Measurements from ENCODE around the gene ALG2. TPM values are rescaled to one million over a fixed set of nuclear protein-coding genes. Genes with fewer than 3 reads are reported as not detected.
A peak's percentile ranks its signal among the peaks of the same experiment; 100 is the strongest.

Gene ALG2
- total RNA-seq, 1 experiment from 2014 or later: 39.8 TPM

DNA sequence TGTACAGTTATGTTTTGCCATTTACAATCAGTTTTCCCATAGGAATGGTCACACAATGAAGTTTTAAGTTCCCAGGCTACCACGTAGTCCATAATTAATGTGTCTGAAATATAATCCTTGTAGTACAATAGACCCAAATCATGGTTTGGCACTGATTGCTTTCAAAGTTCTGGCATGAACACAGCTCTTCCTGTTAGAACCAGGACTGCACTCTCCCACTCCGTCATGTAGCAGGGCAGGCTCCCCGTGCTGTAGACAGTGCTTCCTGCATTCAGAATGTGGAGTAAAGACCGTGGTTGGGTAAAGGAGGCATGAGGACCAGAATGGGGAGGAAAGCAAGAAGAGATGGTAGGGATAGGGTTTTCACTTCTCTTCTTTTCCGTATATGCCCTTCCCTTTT lies 4.3 kb upstream of the ALG2 start:
- no peak overlapping the region for H3K4me3 ChIP-seq (ENCODE audit: low read depth, low read length)
- Mint-ChIP-seq H3K4me1 (ENCODE audit: low read depth, unreplicated experiment) (peaks cover 15% of the 10 kb centered on the region), H3K4me3 (ENCODE audit: unreplicated experiment) (no peak overlapping the region), H3K36me3 (ENCODE audit: insufficient read depth, unreplicated experiment) (peaks cover 50% of the 10 kb centered on the region), H3K9me3 (ENCODE audit: unreplicated experiment) (no peaks in the 10 kb centered on the region), H3K27me3 (ENCODE audit: insufficient read depth, unreplicated experiment) (no peaks in the 10 kb centered on the region), H3K27ac (ENCODE audit: unreplicated experiment) (no peak overlapping the region)
- H3K9me3 ChIP-seq: no peaks in the 10 kb centered on the region
- BruUV-seq (replicated peaks): no TSS peak
- no peaks in the 10 kb centered on the region for H3K36me3 ChIP-seq (ENCODE audit: control insufficient read depth, insufficient read depth, low read length)
- ChIA-PET POLR2A (no interaction called here), CTCF (no interaction called here)
- no peaks in the 10 kb centered on the region for H3K27me3 ChIP-seq (replicated peaks; ENCODE audit: control insufficient read depth, insufficient read depth, low read length)
- no peak for DNase-seq
- TF ChIP-seq CTCF (IDR thresholded peaks at IDR 0.05; ENCODE audit: insufficient read depth in 1 of 2, low read depth in 1 of 2, low read length in 1 of 2, severe bottlenecking in 1 of 2, unreplicated experiment in 1 of 2): no peak
- no peaks in the 10 kb centered on the region for H3K4me1 ChIP-seq
- intact Hi-C loops (cut with micrococcal nuclease; ENCODE audit: unreplicated experiment): no loop called here

GRCh38 chr9:99224445-99224844 lies 2.7 kb upstream of the ALG2 start:
- Histone ChIP-seq H3K4me1 (no peaks in the 10 kb centered on the region), H3K4me3 (ENCODE audit: low read depth, low read length) (no peak overlapping the region), H3K36me3 (ENCODE audit: control insufficient read depth, insufficient read depth, low read length) (no peaks in the 10 kb centered on the region), H3K27me3 (replicated peaks; ENCODE audit: control insufficient read depth, insufficient read depth, low read length) (no peaks in the 10 kb centered on the region), H3K9me3 (no peaks in the 10 kb centered on the region)
- ChIA-PET CTCF (no interaction called here), POLR2A (no interaction called here)
- H3K27ac Mint-ChIP-seq (ENCODE audit: unreplicated experiment): no peak overlapping the region
- H3K4me1 Mint-ChIP-seq (ENCODE audit: low read depth, unreplicated experiment): peaks cover 21% of the 10 kb centered on the region
- H3K9me3 Mint-ChIP-seq (ENCODE audit: unreplicated experiment): no peaks in the 10 kb centered on the region
- no peak for DNase-seq
- no peak for TF ChIP-seq CTCF (IDR thresholded peaks at IDR 0.05; ENCODE audit: insufficient read depth in 1 of 2, low read depth in 1 of 2, low read length in 1 of 2, severe bottlenecking in 1 of 2, unreplicated experiment in 1 of 2)
- intact Hi-C loops (cut with micrococcal nuclease; ENCODE audit: unreplicated experiment): loop anchor here (5.0 kb wide), 3 partner anchors 42 to 598 kb away; partner anchors contain the start of gene NR4A3
- BruUV-seq (replicated peaks): no TSS peak
- H3K27me3 Mint-ChIP-seq (ENCODE audit: insufficient read depth, unreplicated experiment): no peaks in the 10 kb centered on the region
- H3K4me3 Mint-ChIP-seq (ENCODE audit: unreplicated experiment): no peak overlapping the region
- peaks cover 50% of the 10 kb centered on the region for H3K36me3 Mint-ChIP-seq (ENCODE audit: insufficient read depth, unreplicated experiment)

DNA sequence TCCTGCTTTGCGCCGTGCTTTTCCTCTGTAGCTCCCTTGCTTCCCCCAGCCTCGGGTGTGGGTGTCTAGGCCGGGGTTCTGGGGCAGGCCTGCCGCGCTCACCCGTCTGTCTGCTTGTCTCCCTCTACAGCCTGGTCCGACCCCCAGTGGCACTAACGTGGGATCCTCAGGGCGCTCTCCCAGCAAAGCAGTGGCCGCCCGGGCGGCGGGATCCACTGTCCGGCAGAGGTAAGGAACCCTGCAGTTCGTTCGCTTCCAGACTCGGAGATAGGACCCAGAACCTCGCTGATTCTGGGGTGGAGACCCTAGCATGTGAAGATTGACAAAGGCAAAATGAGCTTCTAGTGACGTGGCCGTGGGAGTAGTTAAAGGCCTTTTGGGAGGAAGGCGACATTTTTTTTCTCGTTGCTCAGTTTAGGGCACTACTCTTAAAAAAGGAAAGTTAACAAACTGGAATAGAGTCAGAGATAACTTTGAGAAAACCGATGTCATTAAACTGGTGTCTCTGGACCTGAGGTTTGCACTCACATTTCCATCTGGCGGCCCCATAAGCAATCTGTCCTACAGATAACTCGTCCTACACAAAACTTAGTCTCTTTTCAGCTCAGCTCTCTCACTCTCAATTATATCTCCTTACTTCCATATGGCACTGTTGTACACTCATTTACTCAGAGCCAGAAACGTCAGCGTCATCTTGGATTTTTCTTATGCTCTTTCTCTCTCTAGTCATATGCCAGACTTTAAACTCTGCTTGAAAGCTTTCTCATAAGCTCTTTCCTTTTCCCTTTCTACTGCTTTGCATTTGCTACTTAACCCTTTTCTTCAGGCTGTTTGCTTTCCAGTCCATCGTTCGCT lies 901 bp upstream of the ALG2 start:
- H3K4me1 Mint-ChIP-seq (ENCODE audit: low read depth, unreplicated experiment): peaks cover 21% of the 10 kb centered on the region

More for the DNA sequence above, 901 bp upstream of the ALG2 start:
- TF ChIP-seq CTCF (IDR thresholded peaks at IDR 0.05; ENCODE audit: insufficient read depth in 1 of 2, low read depth in 1 of 2, low read length in 1 of 2, severe bottlenecking in 1 of 2, unreplicated experiment in 1 of 2): no peak
- peaks cover 48% of the 10 kb centered on the region for H3K36me3 Mint-ChIP-seq (ENCODE audit: insufficient read depth, unreplicated experiment)
- peak overlapping the region; percentile 72 for H3K4me3 ChIP-seq (ENCODE audit: low read depth, low read length)
- H3K36me3 ChIP-seq (ENCODE audit: control insufficient read depth, insufficient read depth, low read length): 0 out of 2 replicates have a peak, but pooled peaks cover 1% of the 10 kb centered on the region
- H3K4me1 ChIP-seq: no peaks in the 10 kb centered on the region
- peak overlapping the region; percentile 100 for H3K27ac Mint-ChIP-seq (ENCODE audit: unreplicated experiment)
- H3K9me3 ChIP-seq: no peaks in the 10 kb centered on the region
- intact Hi-C loops (cut with micrococcal nuclease; ENCODE audit: unreplicated experiment): loop anchor here (5.0 kb wide), 3 partner anchors 40 to 600 kb away; partner anchors contain the start of gene NR4A3
- no peaks in the 10 kb centered on the region for H3K27me3 Mint-ChIP-seq (ENCODE audit: insufficient read depth, unreplicated experiment)
- no peak for DNase-seq
- CTCF ChIA-PET: interaction anchor here (0.6 to 1.1 kb wide), 5 partner anchors 9 to 38 kb away, joined by 3 to 5 read pairs (median 3); no protein-coding TSS in a partner anchor
- no peaks in the 10 kb centered on the region for H3K27me3 ChIP-seq (replicated peaks; ENCODE audit: control insufficient read depth, insufficient read depth, low read length)
- H3K4me3 Mint-ChIP-seq (ENCODE audit: unreplicated experiment): peak overlapping the region; percentile 100
- TSS peak; percentile 61 for BruUV-seq (replicated peaks)
- H3K9me3 Mint-ChIP-seq (ENCODE audit: unreplicated experiment): no peaks in the 10 kb centered on the region
- POLR2A ChIA-PET: interaction anchor here (1.7 kb wide), 1 partner anchor 10 kb away, joined by 5 read pairs; no protein-coding TSS in a partner anchor
